Amniotic stem cell (primary cell): Measurements from ENCODE around the gene ADAMTSL1.
"Not testable (repeated sequence)": the region's sequence is repeated elsewhere in the genome, so short reads cannot be mapped to it uniquely, and the experiment has no call there.

Experiments
- DNase-seq: peaks from one replicate; lab custom pipeline; 2025; lab: John Stamatoyannopoulos, UW

The ADAMTSL1 gene

DNA sequence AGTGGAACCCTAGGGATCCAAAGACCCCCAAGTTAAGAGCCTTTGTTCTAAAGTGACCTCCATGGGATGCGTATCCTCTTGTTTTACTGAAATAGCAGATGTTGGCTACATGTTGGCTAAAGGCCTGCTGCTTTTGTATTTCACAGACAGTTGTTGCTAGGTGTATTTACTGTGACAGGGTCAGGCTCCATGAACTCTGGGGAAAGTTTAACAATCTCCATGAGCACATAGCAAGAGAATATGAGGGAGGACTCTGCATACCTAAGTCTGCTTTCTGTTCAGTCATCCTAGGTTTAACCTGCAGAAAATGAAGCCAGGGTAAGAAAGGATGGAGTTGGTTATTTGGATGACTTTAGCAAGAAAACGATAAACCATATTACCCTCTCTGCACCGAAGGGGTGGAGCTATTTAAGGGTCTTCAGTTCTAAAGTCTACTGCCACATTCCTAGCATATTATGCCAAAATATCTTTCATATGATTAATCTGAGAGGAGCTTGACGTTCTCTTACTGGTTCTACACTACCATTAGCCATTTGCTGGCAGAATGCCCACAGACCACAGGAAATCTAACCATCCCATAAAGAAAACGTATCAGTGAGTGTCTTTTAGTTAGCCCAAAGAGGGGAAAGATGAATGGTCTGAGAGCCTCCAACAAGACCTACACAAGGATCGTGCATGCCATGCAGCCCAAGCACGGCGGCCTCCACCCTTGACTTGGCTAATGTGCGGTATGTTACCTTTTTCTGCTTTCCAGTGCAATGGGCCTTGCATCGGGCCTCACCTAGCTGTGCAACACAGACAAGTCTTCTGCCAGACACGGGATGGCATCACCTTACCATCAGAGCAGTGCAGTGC, 431.3 kb downstream of the ADAMTSL1 start:
- DNase-seq = no peak

DNA sequence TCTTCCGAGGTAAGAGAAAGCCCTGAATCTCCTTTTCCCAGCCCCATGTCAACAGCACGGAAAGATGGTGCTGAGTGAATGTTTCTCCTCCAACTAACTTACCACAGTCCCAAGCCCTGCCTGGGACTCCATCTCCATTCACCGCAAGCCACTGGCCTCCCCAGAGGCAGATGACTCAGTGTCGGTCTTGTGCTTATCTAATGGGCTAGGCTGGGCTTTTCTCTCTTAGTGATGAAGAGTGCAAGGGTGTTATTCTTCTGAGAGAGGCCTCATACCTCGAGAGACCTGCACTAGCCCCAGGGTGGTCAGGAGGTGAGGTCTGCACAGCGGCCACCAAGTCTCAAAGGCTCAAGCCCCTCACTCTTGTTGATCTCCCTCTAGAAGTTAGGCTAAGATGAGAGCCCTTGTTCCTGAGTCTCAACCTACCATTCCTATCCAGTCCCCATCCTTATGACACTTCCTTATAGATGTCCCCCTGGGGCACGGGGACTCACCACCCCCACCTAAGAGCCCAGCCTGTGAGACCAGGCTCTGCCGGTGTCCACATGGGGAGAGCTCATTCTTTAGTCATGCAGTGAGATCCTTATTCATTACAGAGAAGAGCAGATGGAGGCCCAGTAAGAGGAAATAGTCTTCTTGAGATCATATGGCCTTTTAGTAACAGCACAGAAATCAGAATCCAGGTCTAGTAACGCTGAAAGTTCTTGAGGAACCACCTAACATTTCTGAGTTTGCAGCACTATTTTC, 432.1 kb downstream of the ADAMTSL1 start:
- no peak for DNase-seq

GRCh38 chr9:18906656-18907395, 432.9 kb downstream of the ADAMTSL1 start:
- no peak for DNase-seq

GRCh38 chr9:18907927-18908625, 434.1 kb downstream of the ADAMTSL1 start:
- DNase-seq = no peak

GRCh38 chr9:18909140-18910018, 435.4 kb downstream of the ADAMTSL1 start:
- DNase-seq = no peak

GRCh38 chr9:18910435-18910834, 436.5 kb downstream of the ADAMTSL1 start:
- DNase-seq = no peak

DNA sequence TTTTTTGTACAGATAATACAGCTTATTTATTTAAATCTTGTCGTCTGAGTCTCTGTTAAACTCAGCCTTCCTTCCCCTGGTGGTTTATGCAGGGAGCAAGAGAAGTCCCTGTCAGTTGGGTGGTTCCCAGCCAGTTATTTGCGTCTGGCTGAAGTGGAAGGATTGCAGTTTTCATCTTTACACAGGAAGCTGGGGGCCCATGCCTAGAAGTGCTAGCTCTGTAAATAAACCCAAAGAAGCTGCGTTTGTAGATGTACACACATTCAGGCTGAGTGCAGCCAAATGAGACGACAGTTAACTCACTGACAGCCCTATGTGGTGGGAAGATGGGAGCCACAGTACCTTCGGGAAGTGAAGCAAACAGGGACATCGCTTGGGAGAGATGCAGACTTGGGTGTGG, 437.0 kb downstream of the ADAMTSL1 start:
- no peak for DNase-seq

- no peak for DNase-seq
Observed at GRCh38 chr9:18911714-18912342, 437.9 kb downstream of the ADAMTSL1 start.

GRCh38 chr9:18920141-18921084, 446.5 kb downstream of the ADAMTSL1 start:
- DNase-seq = no peak

- DNase-seq = no peak
Observed at GRCh38 chr9:18921366-18922075, 447.6 kb downstream of the ADAMTSL1 start.

GRCh38 chr9:18922161-18922885, 448.4 kb downstream of the ADAMTSL1 start:
- no peak for DNase-seq

DNA sequence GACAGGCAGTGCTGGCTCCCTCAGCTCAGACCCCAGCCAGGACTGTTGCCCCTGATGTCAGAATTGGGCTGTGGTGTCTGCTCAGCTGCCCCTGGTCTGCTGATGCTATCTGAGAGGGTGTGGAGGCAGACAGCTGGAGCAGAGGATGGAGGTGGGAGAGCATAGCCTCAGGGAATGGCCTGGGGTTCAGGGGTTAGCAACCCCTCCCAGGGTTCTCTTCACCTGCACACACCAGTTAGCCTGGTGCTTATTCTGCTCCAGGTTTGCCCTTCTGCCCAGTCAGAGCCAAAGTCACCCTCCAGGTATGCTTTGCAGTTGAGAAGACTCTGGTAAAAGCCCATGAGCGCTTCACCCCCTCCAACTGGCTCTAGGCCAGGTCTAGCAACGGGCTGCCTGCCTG, 449.2 kb downstream of the ADAMTSL1 start:
- no peak for DNase-seq

GRCh38 chr9:18923671-18924430, 449.9 kb downstream of the ADAMTSL1 start:
- no peak for DNase-seq

DNA sequence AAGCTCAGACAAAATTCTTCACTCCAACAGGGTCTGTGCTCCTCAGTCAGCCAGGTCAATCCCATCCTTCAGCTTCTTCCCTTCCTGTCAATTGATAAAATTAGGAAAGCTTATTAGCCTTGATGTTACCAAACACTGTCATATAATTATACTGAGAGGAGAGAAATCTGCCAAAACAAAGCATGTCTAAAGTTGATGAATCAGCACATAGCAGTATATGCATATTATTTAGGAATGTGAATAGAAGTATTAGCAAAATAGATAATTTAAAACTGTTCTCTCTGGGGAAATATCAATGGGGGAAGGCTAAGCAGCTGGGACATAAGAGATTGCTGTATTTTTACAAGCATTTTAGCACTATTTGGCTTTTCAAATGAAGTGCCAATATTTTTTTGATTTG, 451.9 kb downstream of the ADAMTSL1 start:
- no peak for DNase-seq

DNA sequence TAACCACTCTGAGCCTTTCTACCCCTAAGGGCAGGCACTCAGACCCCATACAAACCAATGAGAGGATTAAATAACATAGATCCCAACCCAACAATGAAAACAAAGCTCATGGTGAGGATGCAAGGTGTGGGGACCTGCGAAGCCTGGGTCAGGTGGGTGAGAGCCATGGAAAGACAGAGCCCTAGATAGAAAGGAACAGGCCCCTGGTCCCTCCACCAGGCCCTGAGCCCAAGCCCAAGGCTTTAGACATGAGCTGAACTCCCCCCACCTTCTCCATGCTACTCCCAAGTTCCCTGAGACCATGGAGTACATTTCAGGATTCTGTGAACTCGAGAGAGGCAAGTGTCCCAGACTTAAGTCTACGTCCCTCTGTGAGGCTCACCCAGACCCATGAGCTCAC, 452.6 kb downstream of the ADAMTSL1 start:
- no peak for DNase-seq

DNA sequence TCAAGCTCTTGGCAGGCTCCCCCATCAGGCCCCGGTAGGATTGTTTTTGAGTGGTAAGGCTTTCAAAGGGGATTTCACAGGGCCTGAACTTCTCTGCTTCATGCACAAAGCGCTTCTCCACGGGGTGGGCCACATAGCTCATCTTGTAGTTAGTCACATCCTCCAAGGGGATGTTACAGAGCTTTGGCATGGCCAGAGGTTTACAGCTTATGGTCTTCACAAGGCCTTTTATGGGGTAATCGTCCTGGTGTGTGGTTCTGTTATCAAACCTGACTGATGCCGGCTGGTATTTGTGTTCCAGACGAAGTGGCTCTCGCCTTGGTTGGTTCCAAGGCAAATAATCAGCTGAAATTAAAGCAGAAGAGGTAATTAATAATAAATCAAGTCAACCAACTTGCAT, 454.8 kb downstream of the ADAMTSL1 start:
- DNase-seq = no peak

GRCh38 chr9:18930611-18931010, 456.7 kb downstream of the ADAMTSL1 start:
- DNase-seq = not testable (repeated sequence)
